Fibroblast of skin of back (primary cell): ENCODE data around the gene AARSD1.
"Not testable (repeated sequence)": the region's sequence is repeated elsewhere in the genome, so short reads cannot be mapped to it uniquely, and the experiment has no call there.

Experiments
- DNase-seq: peaks from one replicate; pipeline ENCODE4 v3.0.0-alpha.2; 2013

AARSD1 gene

DNA sequence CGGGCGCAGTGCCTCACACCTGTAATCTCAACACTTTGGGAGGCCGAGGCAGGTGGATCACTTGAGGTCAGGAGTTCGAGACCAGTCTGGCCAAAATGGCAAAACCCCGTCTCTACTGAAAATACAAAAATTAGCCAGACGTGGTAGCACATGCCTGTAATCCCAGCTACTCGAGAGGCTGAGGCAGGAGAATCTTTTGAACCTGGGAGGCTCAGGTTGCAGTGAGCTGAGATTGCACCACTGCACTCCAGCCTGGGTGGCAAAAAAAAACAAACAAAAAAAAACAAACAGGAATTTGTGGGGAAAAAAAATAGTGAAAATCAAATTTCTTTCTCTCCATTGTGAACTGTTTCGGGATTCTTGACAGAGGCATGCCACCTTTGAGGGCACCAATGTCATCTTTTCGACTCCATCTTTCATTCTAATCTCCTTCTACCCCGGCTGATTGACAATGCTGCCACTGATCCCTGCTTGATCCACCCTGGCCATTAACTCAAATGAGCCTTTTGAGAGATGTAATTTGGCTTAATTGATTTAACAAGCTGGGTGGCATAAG is 44.7 kb downstream of the AARSD1 start:
- DNase-seq = not testable (repeated sequence)

DNA sequence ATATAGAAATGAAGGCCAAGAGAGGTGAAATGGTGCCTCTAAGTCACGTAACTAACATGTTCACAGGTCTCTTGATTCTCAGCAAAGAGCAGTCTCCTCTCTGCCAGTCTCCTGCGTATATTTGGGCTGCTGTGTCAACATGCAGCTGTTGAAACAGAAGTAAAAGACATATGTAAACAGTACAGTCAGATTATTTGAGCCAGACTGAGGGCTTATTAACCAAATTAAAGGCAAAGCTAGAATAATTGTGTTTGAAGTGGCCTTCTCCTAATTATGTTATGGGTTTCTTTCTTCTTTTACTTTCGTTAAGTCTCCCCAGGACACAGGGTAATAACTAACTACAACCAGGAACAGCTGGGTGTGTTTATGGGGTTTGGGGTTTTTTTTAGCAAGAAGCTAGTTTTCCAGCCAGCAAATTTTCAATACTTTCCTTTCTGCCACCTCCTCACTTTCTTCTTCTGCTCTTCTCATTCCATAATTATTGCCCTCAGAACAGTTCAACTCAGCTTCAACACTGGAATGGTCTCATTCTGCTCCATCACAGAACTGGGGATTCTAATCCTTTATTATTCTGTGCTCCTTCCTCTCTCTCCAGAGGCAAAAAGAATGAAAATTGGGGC is 45.2 kb downstream of the AARSD1 start:
- DNase-seq = no peak

DNA sequence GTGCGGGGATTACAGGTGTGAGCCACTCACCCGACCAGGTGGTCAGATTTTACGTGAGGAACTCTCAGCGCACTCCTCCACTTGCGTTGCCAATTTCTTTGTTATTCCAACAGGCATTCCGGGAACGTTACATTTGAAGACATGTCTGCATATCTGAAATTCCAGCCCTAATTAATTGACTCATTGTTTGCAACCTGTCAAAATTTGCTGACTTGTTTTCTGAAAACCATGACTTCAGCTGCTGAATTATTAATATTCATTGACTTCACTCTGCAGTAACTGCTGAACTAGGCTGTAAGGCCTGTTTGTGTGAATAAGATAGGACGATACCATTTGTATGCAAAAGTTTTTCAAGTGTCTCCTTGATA is 47.0 kb downstream of the AARSD1 start:
- DNase-seq = peak; percentile 19

- not testable (repeated sequence) for DNase-seq
Measured at GRCh38 chr17:42916388-42917235, 47.6 kb downstream of the AARSD1 start.

GRCh38 chr17:42915288-42915687 is 49.0 kb downstream of the AARSD1 start:
- DNase-seq = not testable (repeated sequence)

DNA sequence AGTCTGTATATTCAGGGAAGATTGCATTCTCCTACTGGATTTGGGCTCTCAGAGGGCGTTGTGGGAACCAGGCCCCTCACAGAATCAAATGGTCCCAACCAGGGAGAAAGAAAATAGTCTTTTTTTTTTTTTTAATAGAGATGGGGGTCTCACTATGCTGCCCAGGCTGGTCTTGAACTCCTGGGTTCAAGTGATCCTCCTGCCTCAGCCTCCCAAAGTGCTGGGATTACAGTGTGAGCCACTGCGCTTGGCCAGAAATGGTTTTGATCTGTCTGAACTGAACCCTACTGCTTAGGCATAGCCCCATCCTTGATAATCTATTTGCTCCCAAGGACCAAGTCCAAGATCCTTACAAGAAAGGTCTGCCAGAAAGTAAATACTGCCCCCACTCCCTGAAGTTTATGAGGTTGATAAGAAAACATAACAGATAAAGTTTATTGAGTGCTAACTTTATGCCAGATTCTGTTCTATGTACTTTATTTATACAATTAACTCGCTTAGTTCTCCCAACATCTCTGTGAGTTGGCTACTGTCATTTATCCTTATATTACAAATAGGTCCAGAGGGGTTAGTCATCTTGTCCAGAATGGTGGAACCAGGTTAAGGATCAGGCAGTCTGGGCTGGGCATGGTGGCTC is 50.2 kb downstream of the AARSD1 start:
- no peak for DNase-seq

GRCh38 chr17:42913522-42913921 is 50.7 kb downstream of the AARSD1 start:
- DNase-seq = no peak

DNA sequence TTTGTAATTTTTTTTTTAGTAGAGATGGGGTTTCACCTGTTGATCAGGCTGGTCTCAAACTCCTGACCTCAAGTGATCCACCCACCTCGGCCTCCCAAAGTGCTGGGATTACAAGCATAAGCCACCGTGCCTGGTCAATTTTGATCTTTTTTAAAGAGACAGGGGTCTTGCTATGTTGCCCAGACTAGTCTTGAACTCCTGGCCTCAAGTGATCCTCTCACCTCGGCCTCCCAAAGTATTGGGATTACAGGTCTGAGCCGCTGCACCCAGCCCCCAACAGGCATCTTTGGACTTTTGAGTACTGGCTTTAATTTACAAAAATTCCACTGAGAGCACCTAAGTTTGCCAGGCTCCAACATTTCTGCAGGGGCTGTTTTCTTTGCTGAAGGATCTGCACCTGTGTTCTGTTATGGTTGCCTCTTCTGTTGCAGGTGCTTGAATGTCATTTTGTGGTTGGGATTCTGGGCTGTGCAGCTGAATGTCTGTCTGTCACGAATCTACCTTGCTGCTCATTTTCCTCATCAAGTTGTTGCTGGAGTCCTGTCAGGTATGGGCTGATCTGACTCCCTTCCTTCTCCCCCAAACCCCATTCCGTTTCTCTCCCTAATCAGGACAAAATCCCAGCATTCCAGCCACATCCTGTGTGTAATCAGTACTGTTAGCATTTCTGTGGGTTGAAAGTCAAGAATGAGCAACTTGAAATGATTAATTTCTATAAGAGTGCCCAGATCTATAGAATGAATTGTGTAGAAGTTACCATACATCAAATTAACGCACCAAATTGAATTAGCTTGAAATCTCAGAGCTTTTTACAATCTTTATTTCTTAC is 55.2 kb downstream of the AARSD1 start:
- DNase-seq = no peak

GRCh38 chr17:42906772-42907446 is 57.3 kb downstream of the AARSD1 start:
- no peak for DNase-seq

DNA sequence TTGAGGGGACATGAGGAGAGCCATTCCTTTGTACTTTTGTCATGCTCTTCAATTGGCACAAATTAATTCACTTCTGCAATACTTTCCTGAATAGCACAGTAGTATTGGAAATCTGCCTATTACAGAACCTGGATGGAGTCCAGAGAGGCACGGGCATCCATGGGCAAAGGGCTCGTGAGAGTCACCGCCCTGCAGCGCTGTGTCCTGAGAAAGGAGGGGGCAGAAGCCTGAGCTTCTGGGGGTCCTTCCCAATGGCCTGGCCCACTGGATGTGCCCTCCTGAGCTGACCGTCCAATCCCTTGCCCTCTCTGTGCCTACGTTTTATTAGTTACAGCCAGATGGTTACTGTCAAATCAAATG is 60.2 kb downstream of the AARSD1 start:
- no peak for DNase-seq

GRCh38 chr17:42901535-42902229 is 62.6 kb downstream of the AARSD1 start:
- DNase-seq = no peak
